NCI-H526 (cell line): Measurements from ENCODE around the gene ADARB2.
A peak's percentile ranks its signal among the peaks of the same experiment; 100 is the strongest.

Experiments
- DNase-seq, 2 experiments: peaks; one replicate each; lab custom pipeline; 2025; lab: John Stamatoyannopoulos, UW

Gene ADARB2

GRCh38 chr10:1736144-1736971 lies 967 bp downstream of the ADARB2 start:
- DNase-seq, result peak in 1 of 2 experiments; percentile 51

- DNase-seq, result peak; percentile 11 to 29
These were observed 1.8 kb downstream of the ADARB2 start for GRCh38 chr10:1735562-1735961.

GRCh38 chr10:1734288-1734687 lies 3.0 kb downstream of the ADARB2 start:
- no peak for DNase-seq

GRCh38 chr10:1733720-1734119 lies 3.6 kb downstream of the ADARB2 start:
- DNase-seq, result peak in 1 of 2 experiments; percentile 58

GRCh38 chr10:1732564-1732996 lies 4.7 kb downstream of the ADARB2 start:
- peak in 1 of 2 experiments; percentile 54 for DNase-seq

- peak; percentile 86 to 88 for DNase-seq
These were observed 5.7 kb downstream of the ADARB2 start for GRCh38 chr10:1731592-1731991.

GRCh38 chr10:1729751-1730150 lies 7.6 kb downstream of the ADARB2 start:
- DNase-seq, result no peak

GRCh38 chr10:1726861-1727260 lies 10.5 kb downstream of the ADARB2 start:
- peak; percentile 76 to 87 for DNase-seq

GRCh38 chr10:1724921-1725488 lies 12.3 kb downstream of the ADARB2 start:
- peak; percentile 38 to 65 for DNase-seq

GRCh38 chr10:1716839-1717238 lies 20.5 kb downstream of the ADARB2 start:
- no peak for DNase-seq

GRCh38 chr10:1715821-1716220 lies 21.5 kb downstream of the ADARB2 start:
- peak in 1 of 2 experiments; percentile 12 for DNase-seq

- DNase-seq, result no peak
These were observed 24.2 kb downstream of the ADARB2 start for GRCh38 chr10:1712944-1713671.

GRCh38 chr10:1712314-1712713 lies 25.0 kb downstream of the ADARB2 start:
- DNase-seq, result no peak

GRCh38 chr10:1709161-1709560 lies 28.2 kb downstream of the ADARB2 start:
- DNase-seq, result no peak

GRCh38 chr10:1708746-1709145 lies 28.6 kb downstream of the ADARB2 start:
- no peak for DNase-seq

GRCh38 chr10:1706711-1707110 lies 30.6 kb downstream of the ADARB2 start:
- DNase-seq, result no peak

- DNase-seq, result no peak
These were observed 31.1 kb downstream of the ADARB2 start for GRCh38 chr10:1706256-1706655.

GRCh38 chr10:1698185-1698584 lies 39.1 kb downstream of the ADARB2 start:
- no peak for DNase-seq

- DNase-seq, result no peak
These were observed 41.2 kb downstream of the ADARB2 start for GRCh38 chr10:1696106-1696505.

GRCh38 chr10:1690086-1690485 lies 47.2 kb downstream of the ADARB2 start:
- DNase-seq, result no peak

- no peak for DNase-seq
These were observed 48.8 kb downstream of the ADARB2 start for GRCh38 chr10:1688531-1688930.

GRCh38 chr10:1687623-1688150 lies 49.6 kb downstream of the ADARB2 start:
- DNase-seq, result peak; percentile 12 to 54
